Measurements from ENCODE around the gene GJB4.
"Not testable (repeated sequence)": the region's sequence is repeated elsewhere in the genome, so short reads cannot be mapped to it uniquely, and the experiment has no call there.

Gene GJB4

DNA sequence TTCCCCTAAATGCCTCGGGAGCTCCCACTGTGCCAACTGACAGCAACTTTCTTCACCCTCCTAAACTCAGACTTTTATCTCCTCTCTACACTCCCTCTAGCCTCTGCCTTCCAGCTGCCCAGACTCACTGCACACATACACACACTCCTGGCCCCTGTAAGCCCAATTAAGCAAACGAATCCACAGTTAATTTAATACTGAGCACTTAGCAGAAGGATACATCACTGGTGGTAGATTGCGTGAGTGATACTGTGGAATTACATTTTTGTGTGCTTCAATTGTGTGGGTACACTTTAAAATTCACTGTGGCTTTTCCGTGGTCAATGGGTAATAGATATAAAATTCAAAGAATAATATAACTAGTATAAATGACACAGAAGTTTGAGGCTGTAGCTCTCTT lies 38.3 kb upstream of the GJB4 start:
- no peak for DNase-seq (ENCODE audit: low spot score)
- TF ChIP-seq, protein P1, sequence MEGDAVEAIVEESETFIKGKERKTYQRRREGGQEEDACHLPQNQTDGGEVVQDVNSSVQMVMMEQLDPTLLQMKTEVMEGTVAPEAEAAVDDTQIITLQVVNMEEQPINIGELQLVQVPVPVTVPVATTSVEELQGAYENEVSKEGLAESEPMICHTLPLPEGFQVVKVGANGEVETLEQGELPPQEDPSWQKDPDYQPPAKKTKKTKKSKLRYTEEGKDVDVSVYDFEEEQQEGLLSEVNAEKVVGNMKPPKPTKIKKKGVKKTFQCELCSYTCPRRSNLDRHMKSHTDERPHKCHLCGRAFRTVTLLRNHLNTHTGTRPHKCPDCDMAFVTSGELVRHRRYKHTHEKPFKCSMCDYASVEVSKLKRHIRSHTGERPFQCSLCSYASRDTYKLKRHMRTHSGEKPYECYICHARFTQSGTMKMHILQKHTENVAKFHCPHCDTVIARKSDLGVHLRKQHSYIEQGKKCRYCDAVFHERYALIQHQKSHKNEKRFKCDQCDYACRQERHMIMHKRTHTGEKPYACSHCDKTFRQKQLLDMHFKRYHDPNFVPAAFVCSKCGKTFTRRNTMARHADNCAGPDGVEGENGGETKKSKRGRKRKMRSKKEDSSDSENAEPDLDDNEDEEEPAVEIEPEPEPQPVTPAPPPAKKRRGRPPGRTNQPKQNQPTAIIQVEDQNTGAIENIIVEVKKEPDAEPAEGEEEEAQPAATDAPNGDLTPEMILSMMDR (IDR thresholded peaks at IDR 0.05; ENCODE audit: extremely low read depth, missing control alignments): no peak

DNA sequence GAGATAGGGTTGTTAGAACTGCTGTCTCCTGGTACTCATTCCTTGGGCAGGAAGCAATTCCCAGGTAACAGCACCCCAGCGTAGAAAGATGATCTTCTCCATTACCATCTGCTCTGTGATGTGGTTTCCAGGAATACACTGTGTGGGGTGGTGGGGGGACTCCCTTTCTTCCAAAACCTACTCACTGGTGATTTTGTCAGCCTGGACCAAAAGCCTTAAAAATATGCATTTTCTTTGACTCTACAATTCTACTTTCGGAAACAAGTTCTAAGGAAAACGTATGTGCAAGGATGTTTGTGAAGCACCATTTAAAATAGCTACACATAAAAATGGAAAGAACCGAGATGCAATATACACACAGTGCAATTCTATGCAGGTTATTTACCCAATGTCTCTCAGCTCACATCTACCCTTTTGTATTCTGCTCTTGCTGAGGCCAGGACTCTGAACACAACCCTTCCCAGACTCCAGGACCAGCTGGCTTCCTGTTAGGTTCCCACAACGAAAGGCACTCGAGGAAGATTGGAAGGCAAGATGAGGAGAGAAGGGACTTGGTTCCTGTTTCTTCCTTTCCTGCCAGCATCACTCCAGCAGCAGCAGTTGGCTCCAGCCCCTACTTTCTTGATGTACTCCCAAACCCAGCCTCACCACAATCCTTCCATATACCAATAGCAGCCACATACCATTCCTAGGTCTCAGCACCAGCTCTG lies 37.7 kb upstream of the GJB4 start:
- no peak for DNase-seq (ENCODE audit: low spot score)
- TF ChIP-seq, protein P1 (IDR thresholded peaks at IDR 0.05; ENCODE audit: extremely low read depth, missing control alignments): no peak

DNA sequence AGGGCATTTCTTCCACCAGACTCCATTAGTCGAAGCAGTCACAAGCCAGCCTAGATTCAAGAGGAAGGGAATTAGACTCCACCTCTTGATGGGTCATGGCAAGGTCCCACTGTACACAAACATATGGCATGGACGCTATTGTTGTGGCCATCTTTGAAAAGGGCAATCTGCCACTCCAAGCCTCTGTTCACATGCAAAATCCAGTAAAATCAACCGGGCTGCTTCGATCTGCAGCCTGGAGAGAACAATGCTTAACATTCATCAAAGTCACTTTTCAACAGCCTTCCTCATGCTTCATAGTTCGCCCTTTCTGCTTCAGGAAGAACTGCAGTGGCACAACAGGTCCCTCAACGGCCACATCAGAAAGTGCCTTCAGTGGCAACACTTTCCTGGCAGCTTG lies 32.7 kb upstream of the GJB4 start:
- no peak for DNase-seq (ENCODE audit: low spot score)
- TF ChIP-seq, protein P1 (IDR thresholded peaks at IDR 0.05; ENCODE audit: extremely low read depth, missing control alignments): no peak

DNA sequence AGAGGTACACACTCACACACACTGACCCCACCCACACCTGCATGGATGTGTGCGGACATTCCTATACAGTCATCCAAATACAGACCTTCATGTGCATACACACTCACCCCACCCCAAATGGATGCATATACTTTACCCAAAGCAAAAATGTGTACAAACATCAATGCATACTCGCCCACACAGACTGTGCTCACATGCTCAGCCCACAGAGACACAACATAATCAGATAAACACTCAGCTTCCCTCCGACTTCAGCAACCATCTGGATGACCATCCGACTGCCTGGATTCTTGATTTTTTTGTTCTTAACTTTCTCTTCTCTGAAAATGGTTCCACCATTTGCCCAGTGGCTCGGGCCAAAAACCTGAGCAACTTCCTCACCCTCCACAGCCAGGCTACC lies 29.1 kb upstream of the GJB4 start:
- TF ChIP-seq, protein P1 (IDR thresholded peaks at IDR 0.05; ENCODE audit: extremely low read depth, missing control alignments): no peak
- no peak for DNase-seq (ENCODE audit: low spot score)

DNA sequence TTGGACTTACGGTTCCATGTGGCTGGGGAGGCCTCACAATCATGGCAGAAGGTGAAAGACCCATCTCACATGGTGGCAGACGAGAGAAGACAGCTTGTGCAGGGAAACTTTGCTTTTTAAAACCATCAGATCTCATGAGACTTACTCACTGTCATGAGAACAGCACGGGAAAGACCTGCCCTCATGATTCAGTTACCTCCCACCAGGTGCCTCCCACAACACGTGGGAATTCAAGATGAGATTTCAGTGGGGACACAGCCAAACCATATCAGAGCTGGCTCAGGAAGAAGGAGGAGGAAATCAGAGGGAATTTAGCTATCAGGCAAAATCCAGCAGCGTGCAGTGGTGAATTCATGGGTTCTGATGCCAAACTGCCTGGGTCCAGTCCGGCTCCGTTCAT lies 26.7 kb upstream of the GJB4 start:
- not testable (repeated sequence) for DNase-seq (ENCODE audit: low spot score)

DNA sequence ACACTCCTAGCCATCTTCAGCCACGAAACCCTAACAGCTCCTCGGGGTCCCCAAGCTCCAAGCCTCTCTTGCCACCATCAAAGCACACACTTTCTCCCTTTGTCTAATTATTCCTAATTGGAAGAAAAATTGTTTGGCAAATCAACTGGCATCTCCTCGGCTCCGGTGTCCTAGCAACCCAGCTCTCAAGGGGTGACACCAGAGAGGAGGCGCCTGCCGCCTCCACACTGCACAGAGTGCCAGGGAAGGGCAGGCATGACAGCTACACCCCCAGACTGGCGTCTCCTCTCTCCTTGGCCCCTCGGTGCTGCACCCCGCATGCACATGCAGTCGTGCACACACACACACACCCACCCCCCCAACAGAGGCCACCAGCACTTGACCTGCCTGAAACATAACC lies 22.8 kb upstream of the GJB4 start:
- TF ChIP-seq, protein P1 (IDR thresholded peaks at IDR 0.05; ENCODE audit: extremely low read depth, missing control alignments): no peak
- DNase-seq (ENCODE audit: low spot score): no peak

DNA sequence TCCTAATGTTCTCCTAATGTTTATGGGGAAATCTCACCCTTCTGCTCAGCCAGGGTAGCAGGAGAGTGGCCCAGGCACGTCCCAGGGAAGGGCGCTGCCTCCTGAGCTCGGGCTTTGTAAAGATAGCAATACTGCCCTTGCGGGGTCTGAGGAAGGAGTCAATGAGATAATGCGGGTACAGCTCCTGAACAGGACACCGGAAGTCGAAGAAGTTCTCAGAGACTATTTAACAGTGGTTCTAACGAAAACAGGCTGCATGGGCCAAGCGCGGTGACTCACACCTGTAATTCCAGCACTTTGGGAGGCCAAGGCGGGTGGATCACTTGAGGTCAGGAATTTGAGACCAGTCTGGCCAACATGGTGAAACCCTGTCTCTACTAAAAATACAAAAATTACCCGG lies 22.3 kb upstream of the GJB4 start:
- DNase-seq (ENCODE audit: low spot score): not testable (repeated sequence)

DNA sequence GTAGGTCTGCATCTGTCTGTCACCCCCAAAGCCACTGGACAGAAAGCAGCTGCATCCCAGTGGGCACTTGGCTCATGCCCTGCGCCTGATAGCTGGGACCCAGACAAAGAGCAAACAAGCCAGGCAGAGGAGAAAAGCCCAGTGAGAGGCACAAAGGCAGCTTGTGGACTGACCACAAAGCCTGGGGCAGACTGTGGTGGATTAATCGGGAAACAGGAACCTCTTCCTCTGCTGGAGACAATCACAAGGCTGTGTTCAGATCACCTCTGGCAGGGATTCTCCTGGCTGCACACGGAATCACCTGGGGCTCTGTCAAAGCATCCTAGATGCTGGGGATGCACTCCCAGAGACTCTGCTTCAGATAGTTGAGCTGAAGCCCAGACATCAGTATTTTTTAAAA lies 19.9 kb upstream of the GJB4 start:
- DNase-seq (ENCODE audit: low spot score): no peak
- TF ChIP-seq, protein P1 (IDR thresholded peaks at IDR 0.05; ENCODE audit: extremely low read depth, missing control alignments): no peak
